ENCODE measurements around the gene SLIT3.

SLIT3 gene

DNA sequence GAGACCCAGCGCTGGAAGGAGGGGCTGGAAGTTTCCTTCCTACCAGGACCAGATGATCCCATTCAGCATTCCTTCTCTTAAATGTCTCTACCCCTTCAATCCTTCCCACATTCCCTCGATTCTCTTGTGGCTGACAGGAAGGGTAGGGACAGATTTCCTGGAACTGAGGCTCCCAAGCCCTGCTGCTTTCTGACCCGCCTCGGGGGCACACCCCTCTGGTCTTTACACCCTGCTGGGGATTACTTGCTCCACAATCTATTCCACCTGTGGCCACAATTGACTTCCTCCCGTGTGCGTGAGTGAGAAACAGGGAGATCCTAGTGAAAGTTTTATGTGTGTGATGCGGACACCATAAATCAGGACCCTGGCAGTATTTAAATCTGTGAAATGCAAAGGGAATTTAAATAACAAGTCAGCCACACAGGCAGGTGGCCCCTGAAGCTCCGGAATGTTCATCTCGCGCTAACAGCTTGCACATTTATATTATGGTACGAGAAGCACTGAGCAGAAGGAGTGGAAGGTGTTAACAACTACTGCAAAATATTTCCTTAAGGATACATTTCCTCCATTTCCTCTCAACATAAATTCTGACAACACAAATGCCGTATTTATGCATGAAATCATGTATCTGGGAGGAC, 237.5 kb downstream of the SLIT3 start:
- no peak for DNase-seq

DNA sequence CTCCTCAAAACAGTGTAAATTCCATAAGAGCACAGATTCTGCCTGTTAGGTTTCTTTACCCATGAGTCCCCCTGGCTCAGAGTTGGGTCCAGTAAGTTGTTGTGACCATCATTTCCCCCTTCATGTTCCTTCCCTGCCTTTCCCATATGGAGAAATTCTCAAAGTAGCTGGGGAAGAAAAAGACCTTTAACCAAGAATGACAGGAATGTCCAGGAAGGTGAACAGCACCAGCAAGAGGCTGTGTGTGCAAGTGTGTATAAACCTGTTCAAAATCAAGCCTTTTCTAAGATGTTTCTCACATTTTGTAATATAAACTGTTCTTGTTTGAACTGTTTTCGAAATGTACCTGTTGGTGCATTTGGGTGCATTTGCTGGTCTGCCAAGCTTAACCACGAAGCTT, 238.2 kb downstream of the SLIT3 start:
- DNase-seq: no peak

DNA sequence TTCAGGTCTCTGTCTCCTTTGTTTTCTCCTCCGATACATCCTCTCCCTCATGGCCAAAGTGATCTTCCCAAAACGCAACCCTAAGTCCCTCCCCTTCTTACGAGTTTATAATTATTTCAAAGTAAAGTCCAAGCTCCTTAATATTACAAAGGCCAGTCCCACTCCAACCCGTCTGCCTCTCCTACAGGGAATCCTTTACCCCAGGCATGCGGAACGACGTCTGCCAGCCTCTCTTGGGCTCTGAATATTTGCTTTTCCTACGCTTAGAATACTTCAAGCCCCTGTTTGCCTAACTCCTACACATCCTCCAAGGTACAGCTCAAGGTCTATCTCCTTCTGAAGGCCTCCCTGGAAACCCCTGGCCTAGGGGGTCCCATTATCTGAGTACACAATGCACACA, 246.4 kb downstream of the SLIT3 start:
- no peak for DNase-seq

DNA sequence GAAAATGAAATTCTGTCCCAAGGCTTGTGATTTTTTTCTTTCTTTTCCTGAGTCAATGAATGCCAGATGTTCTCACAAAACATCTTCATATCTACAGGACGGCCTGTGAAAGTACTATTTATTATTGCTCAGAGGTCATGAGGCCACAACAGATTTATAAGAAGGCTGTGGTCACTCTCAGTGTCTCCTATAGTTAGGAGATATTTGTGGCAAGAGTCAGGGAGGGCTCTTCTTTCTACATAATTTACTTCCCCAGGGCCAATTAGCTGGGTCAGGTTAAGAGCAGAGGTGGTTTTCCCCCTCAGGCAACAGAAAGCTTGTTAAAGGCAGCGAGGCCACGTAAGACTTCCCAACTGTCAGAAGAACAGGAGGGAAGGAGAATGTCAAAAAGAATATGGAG, 248.7 kb downstream of the SLIT3 start:
- DNase-seq: no peak

DNA sequence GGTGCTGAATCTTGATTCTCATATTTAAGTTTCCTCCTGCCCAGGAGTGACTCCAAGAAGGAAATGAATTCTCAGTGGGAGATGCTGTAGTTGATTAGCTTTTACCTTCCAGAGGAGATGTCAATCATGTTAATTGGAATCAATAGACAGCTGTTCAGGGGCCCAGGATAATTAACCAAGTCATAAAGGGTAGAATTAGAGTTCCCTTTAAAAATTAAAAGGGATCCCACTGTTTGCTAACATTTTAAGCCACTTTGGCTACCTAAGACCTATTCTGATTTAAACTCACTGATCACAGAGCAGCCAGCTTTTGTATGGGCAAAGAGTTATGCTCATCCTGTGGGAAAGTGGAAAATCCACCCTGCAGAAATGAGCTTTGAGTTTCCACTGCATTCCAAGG, 249.6 kb downstream of the SLIT3 start:
- DNase-seq: no peak

DNA sequence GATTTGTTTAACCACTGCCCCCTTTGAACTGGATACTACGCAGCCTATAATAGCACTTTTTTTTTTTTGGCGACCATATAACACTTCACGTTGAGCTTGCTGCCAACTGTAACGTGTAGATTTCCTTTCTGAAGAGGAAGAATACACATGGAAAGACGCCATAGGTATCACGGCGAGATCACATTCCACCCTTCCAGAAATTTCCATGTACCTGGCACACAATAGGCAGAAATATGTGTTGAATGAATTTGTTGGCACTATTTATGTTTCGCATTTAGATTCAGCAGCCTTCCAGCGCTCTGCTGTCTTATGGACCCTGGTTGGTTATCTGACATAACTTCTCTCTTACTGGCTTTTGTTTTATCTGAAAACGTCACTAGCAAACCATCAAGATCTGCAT, 250.3 kb downstream of the SLIT3 start:
- DNase-seq: no peak

DNA sequence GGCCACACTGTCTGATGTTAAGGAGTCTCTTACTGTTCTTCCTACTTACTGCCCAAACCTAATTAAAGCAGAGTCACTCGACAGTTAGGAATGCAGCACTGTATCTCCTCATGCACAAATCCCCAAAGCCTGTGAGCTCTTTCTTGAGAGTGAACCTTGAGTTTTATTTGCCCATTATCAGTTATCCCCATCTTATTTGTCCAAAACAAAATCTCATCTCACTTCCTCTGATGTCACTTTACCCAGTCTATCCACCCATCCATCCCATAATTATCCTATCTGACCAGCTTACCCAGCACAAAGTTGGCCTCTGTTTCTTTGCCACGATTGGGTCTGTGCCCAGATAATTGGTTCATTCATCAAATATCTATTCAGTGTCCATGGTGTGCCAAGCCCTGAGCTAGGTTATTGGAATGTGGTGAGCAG, 250.8 kb downstream of the SLIT3 start:
- DNase-seq: no peak

DNA sequence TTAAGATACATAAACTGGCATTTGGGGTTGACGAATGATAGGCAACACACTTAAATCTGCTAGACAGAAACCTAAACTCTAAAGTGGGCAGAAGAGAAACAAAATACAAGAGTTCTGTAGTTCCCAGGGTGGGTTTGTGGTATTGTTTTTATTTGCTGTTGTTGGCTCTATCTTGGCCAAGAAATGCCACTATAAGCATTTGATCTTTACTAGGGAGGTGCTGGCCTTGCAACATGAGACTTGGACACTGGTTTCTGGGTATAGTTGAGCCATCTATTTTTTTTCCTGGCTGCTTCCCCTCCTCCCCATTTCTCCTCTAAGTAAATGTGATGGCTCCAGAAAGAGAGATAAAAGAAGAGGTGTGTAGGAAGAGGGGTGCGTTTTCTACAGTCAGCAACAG, 251.2 kb downstream of the SLIT3 start:
- no peak for DNase-seq

DNA sequence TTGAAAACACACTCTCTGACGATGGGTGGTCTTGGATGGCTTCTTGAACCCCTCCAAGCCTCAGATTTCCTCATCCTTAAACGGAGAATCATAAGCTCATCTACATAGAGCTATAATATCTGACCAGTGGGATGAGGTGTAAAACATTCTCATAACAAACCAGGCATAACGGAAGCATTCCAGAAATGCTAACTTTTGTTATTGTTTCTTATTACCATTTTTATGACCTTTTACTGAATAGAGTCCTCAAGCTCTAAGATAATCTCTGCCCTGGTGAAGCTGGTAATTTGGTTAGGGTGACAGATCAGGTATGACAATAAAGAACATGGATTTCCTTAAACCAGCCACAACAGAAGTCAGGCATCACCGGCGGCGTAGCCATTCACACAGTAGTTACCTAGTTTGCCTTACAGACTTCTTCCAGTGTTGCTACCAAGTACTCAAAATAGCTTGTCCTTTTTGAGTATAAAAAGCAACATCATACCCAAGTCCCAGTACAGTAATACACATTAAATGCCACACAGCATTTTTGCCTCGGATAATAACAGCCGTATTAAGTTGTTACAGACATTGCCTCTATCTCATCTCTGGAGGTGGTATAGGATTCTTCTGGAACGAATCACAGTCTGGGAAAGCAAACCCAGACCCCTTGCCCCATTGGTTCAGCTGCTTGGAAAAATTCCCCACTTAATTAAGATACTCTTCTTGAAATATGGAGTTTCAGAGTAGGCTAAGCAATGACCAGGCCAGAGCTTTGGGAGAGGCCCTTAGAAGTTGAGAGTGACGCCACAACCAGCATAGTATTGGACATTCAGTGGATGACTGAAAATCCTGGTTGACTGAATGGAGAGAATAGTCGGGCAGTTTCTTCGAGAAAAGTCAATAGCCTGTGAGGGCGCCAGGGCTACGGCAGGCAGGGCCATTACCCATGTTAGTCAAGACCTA, 252.5 kb downstream of the SLIT3 start:
- no peak for DNase-seq

DNA sequence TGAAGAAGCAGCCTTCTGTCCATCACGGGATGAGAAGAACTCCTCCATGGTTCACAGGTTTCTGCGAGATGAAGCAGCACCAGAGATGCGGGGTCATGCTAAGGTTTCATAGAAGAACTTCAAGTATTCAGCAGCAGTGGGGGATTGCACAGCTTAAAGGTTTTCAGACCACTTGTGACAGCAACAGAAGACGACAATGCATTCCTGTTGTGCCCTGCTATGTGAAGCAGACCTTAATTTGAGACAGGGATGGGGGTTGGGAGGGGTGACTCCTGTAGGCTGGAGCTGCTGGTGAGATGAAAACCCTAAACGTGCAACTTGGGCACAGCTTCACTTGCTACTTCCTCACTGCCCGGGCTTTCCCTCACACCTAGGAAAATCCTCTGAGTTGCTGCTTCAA, 256.0 kb downstream of the SLIT3 start:
- no peak for DNase-seq

DNA sequence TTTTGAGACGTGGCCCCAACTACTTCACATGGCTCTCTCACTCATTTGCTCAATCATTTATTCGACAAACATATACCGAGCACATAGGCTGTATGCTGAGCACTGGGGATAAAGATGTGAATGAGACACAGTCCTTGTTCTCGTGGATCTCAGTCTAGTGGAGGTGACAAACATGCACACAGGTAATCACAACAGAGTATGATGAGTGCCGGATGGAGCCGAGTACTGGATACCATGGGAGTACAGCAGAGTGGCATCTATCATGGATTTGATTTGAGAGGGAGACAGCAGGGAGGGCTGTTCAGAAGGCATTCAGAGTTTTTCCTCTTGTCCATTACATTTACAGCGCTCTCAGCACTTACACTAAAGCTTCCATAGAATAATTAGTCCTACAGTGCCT, 259.8 kb downstream of the SLIT3 start:
- no peak for DNase-seq

DNA sequence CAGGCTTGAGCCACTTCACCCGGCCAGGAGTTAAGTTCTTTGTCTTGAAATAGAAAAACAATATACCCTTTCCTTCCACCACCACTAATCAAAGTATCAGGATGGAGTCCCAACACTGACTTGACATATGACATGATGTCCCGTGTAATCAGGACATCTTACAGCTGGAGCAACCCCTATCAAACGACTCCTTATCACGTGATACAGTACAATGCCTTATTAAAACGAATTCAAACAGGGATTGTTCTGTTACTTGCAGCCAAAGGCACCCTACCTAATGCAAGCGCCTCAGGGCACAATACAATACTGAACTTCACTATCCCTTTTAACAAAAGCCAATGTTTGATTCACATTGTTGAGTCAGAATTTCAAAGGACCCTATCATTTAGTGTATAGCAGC, 261.3 kb downstream of the SLIT3 start:
- no peak for DNase-seq

DNA sequence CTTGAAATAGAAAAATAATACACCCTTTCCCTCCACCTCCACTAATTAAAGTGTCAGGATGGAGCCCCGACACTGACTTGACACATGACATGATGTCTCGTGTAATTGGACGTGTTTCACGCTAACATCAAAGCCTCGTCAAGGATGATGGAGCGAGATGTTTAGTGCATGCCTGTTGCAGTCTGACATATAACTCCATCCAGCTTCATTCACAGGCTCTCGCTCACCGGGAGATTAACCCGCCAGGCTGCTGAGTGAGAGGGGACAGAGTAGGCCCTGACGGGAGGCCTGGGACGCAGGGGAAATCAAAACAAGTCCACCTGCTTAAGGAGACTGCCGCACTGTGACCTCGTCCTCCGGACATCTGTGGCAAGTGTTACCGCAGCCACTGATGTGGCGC, 263.5 kb downstream of the SLIT3 start:
- no peak for DNase-seq

DNA sequence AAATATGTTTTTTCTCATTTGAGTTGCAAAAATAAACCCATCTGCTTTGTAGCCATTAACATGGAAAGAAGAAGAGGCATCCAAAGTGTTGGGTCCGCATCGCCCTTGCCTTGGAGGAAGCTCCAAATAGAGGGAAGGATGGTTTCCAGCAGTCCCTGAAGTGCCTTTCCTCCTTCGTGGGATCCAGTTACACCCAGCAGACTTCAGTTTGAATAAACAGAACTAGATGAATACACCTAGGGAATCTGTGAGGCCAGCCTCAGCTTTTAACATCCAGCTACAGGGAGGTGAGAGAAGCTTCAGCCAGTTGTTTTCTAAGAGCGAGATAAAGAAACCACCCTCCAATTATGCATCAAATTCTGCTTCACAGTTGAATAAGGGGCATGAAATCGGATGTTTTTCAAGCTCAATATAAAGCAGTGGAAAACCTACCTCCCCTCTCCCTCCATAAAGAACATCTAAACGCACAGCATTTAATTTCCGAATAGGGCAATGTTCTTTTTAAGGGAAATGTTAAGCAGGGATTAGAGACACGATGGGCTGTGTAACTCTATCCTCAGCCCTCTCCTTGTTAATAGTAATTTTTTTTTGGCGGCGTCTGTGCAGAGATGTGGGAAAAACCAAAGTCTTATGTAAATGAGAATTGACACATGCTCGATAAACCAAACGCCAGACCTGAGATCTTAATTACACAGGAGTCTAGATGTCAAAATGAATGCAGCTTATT, 264.7 kb downstream of the SLIT3 start:
- DNase-seq: no peak

DNA sequence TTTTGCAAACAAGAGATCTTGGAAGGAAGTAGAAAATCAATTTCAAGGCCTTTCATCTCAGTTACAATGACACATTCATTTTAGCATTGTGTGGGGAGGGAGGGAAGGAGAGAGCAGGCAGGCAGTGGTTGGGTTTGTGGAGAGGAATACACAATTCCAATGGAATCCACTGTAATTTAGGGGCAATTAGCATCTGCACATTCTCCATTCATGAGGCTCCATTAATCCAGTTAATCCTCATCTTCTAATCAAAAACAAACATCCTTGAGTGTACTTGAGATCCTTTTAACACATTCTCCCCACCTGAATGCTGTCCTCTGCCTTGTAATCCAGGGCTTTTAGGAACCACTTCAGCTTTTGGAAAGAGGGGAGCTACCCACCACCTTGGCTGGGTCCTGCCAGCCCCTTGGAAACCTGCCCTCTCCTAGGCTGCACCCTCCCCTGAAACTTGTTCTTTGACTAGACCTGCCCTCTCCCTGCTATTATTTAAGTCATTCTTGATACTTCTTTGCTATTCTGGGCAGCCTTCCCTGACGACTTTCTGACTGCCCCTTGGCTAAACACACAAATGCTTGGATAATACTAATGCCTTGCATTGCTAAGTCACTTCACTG, 271.2 kb downstream of the SLIT3 start:
- no peak for DNase-seq

DNA sequence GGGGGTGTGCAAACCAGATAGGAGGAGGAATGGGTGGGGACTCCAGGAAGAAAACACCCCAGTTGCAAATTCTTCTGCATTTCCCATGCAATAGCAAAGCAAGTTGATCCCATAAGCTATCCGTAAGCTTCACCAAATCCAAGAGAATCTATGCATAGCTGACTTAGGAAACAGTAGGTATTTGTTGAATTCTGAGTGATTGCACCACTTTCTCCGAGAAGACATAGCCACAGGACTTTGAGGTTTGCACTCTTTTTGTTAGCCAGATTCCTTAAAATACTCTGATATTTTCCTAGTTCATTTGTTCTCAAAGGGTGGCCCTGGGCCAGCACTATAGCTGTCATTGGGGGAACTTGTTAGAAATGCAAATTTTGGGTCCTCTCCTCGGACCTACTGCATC, 271.9 kb downstream of the SLIT3 start:
- DNase-seq: no peak

DNA sequence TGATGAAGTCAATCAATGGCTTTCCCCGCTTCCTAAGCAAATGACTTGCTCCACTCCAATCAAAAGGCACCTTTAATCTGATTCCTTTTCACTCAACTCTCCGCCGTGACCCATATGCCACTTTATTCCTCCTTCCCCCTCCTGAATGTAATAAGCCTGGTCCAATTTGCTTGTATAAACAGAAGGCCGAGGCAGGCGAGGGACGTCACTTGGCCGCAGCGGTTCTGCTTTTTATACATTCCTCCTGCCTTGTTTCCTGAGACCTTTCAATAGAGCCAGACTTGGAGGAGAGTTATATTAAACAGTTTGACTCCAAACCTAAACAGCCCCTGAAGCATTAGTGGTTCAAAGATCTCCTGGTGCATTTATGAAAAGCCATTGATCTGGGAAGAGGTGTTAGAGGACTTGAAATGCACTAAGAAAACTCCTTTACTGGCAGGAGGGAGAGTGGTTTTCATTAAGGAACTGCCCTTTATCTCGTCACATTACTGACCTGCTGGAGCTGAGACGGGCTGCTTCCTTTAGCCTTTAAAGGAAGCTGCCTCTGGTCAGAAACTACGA, 273.4 kb downstream of the SLIT3 start:
- DNase-seq: no peak

DNA sequence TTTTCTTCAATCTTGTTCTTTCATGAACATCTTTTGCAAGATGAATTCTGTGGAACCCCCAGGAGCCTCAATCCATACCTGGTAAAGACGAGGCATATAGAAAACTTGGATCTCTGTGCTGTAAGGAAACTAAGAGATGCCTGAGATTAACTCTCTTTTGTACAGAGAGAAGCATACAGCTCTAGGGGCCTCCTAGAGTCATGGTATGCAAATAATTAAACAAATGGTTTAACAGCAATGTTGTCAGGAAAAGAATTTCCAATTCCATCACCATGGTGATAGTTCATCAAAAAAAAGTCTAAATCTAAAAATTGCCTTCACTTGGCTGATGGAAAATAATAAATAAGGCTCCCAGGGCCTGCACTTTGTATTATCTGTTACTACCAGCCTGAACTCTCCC, 275.4 kb downstream of the SLIT3 start:
- DNase-seq: no peak

DNA sequence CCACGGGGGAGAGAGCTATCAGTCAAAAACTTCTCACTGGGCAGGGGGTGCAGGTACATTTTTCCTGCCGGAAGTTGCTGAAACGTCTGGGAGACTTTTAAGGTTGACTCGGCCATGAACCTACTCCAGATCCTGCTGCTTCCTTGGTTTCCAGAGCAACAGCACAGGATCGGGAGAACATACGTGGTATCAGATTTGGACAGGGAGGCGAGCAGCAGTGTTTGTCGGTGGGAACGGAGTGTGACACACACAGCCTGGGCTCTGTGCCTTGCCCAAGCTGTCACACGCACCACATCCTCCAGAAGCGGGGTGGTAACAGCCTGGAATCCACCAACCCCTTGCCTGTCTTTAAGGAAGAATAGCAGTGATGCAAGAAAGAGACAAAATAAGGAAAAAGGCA, 276.5 kb downstream of the SLIT3 start:
- no peak for DNase-seq

DNA sequence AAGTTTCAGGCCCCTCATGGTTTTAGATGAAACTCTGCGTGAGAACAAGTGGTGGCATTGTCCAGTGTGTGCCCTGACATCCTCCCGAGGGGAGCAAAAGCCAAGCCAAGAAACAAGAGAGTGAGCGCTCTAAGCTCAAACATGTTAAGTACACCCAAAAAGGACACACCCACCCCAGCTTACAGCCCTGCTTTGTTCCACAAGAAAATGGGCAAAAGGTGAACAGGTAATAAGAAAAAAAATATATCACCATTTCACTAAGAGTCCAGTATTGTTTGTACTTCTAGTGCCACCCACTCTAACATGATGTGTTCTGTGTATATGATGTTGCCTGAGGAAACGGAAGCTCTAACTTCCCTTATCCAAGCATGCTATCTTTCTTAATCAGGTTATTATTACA, 278.2 kb downstream of the SLIT3 start:
- no peak for DNase-seq

DNA sequence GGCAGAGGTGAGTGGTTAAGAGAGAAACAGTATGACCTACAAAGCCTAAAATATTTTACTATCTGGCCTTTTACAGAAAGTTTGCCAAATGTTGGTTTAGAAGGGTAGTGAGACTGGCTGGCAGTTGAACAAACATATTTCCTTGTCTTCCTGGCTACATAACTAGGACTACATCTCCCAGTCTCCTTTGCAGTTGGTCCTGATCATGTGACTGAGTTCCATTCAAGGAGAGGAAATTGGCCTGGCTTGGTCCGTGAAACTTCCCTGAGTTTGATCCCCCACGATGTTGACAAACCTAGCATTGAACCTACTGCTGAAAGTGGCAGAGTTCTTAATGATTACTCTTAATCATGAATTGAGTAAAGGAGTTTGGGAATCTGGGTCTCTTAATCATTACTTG, 280.8 kb downstream of the SLIT3 start:
- DNase-seq: no peak

DNA sequence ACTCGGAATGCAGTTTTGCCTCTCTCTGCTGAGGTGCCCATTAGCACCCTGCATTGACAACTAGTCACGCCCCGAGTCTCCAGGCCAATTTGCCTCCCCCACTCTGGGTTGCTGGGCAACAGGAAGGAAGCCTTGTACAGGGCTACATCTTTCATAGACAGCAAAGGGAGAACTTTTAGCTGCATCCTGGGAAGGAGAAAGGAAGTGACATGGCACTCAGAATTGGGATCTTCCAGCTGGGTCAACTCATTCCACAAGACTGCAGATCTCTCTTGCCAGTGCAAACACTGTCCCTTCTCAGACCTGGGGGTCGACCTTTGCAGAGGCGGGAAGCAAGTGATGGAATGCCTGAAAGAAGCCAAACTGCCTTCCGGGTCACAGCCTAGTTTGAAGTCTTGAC, 282.0 kb downstream of the SLIT3 start:
- no peak for DNase-seq

DNA sequence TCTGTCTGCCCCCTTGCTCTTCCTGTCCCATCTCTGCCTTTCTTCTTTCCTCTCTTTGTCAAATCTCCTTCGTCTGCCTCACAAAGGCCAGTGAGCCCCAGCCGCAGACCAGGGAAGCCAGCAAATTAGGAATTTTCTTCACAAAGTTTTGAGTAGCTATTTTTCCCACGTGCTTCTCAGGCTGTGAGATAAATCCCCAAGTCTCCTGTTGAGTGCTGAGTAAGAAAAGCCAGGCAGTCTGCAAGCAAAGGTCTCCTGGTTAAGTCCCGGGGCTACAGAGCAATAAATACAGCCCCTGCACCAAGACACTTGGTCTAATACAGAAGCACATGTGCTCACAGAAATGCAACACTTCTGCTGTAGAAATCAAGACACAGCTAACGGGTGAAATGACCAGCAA, 284.9 kb downstream of the SLIT3 start:
- DNase-seq: no peak
